DMS53 treated with DMSO at 0.1 percent for 48 hours (cell line): Measurements from ENCODE around the gene CCDC66.

Experiments used
- DNase-seq: peaks from one replicate; lab custom pipeline; 2025; ENCODE audit not compliant: unreplicated experiment; lab: John Stamatoyannopoulos, UW

CCDC66 gene

GRCh38 chr3:56621681-56622080 lies 64.7 kb downstream of the CCDC66 start:
- no peak for DNase-seq

DNA sequence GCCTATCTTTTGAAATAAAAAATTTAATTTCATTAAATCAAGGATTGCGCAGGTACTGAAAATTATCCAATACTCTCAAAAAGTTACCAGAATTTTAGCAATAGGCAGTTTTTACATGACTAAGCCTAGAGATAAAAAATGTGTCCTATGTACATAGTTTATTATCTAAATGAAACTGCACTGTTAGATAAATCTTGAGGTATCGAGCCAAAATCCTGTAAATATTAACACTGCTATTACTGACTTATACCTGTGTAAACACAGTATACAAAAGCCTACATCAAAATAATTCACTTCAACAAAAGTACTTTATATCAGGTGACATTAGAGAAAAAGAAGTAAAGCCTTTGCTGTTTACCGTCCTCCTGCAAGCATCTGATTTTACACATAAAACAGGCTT lies 65.4 kb downstream of the CCDC66 start:
- DNase-seq, result no peak

- no peak for DNase-seq
Observed at GRCh38 chr3:56624725-56625124, 67.8 kb downstream of the CCDC66 start.

DNA sequence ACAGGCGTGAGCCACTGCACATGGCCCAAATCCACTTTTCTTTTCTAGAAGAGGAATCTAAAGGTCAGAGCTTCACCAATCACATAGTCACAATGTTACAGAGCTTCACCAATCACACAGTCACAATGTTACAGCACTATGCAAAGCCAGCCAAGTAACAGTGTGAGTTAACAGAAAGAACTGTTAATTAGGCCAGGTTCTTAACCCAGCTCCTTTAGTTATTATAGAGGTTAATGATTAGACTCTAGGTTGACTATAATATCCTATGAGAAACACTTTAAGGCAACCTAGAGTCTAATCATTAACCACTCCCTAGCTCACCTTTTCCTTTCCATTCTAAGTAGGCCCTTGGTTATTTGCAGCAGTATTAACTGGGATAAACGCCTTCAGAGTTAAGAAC lies 72.1 kb downstream of the CCDC66 start:
- no peak for DNase-seq

DNA sequence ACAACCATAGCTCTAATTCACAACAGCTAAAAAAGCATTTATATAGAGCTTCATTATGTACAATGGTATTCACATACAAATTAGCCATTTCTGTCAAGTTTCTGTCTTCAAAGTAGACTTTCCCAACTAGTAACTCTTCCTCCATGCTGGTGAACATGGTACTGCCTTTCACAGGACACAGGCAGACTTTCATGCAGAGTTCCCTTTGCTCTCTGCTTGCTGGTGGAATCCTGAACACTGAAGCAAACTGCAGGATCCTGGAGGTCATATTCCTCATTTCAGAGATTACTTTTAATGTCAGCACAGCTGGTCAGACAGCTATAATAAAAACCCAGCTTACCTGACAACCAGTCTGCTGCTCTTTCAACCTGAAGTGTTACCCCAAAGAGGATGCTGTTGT lies 72.5 kb downstream of the CCDC66 start:
- no peak for DNase-seq

GRCh38 chr3:56630966-56631365 lies 74.0 kb downstream of the CCDC66 start:
- no peak for DNase-seq

GRCh38 chr3:56633181-56633580 lies 76.2 kb downstream of the CCDC66 start:
- DNase-seq, result no peak

GRCh38 chr3:56633602-56634535 lies 76.9 kb downstream of the CCDC66 start:
- no peak for DNase-seq

- no peak for DNase-seq
Observed at GRCh38 chr3:56645407-56645806, 88.4 kb downstream of the CCDC66 start.

DNA sequence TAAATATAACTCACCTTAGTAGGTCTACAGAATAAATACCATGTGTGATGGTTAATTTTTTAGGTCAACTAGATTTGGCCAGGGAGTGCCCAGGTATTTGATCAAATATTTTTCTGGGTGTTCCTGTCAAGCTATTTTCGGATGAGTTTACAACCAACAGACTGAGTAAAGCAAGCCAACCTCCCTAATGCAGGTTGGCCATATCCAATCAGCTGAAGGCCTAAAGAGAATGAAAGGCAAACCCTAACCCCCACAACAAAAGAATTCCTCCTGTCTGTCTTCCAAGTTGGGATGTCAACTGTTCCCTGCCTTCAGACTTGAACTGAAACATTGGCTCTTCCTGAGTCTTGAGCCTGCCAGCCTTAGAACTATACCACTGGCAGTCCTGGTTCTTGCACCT lies 97.5 kb downstream of the CCDC66 start:
- no peak for DNase-seq

DNA sequence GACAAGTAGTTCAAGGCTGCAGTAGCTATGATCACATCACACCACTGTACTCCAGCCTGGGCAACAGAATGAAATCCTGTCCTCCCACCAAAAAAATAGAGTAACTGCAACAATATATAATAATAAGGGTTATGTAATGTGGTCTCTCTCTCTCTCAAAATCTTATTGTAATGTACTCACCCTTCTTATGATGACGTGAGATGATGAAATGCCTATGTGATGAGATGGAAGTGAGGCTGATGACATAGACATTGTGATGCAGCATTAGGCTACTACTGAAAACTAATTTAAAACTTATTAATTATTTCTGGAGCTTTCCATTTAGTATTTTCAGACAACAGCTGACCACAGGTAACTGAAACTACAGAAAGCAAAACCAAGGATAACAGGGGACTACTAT lies 98.7 kb downstream of the CCDC66 start:
- DNase-seq, result no peak

- no peak for DNase-seq
Observed at GRCh38 chr3:56664823-56665222, 107.8 kb downstream of the CCDC66 start.

GRCh38 chr3:56667973-56668579 lies 111.1 kb downstream of the CCDC66 start:
- DNase-seq, result no peak
